Fibroblast of lung (primary cell): ENCODE measurements around the gene CACNA2D3. TPM values are rescaled to one million over a fixed set of nuclear protein-coding genes. Genes with fewer than 3 reads are reported as not detected.

ENCODE experiments used
- DNase-seq, 2 donors: peaks; one replicate each; pipeline versions ENCODE4 v3.0.0 to v3.0.0-alpha.2; 2010; ENCODE audit warnings: low read depth in 2 of 2
- H2AFZ ChIP-seq: 2 replicates; pipeline ENCODE4 v1.5.1; 2012; ENCODE audit warnings: low read length, control low read depth, inconsistent platforms
- H3K27ac ChIP-seq: 2 replicates; pipeline ENCODE4 v1.5.1; 2011; ENCODE audit warnings: low read length, control low read depth; ENCODE audit not compliant: insufficient read depth
- H3K27me3 ChIP-seq: 2 replicates; pipeline ENCODE4 v1.5.1; 2011; ENCODE audit warnings: mild to moderate bottlenecking, low read length; ENCODE audit not compliant: control insufficient read depth, insufficient read depth
- H3K36me3 ChIP-seq: 2 replicates; pipeline ENCODE4 v1.5.1; 2011; ENCODE audit warnings: low read length; ENCODE audit not compliant: control insufficient read depth, insufficient read depth
- H3K4me1 ChIP-seq: 2 replicates; pipeline ENCODE4 v1.5.1; 2011; ENCODE audit warnings: low read length; ENCODE audit not compliant: control insufficient read depth, insufficient read depth; ENCODE audit errors: extremely low read depth
- H3K4me2 ChIP-seq: 2 replicates; pipeline ENCODE4 v1.5.1; 2011; ENCODE audit warnings: low read length, control low read depth; ENCODE audit not compliant: insufficient read depth; ENCODE audit errors: extremely low read depth
- H3K4me3 ChIP-seq, 4 experiments: fragments of 200-600 bp in 1 of 4; sonication (generic) in 1 of 4; replicated peaks in 1 of 4; 2 replicates each; pipeline ENCODE4 v1.5.1; 2011 to 2016; ENCODE audit warnings: low read length in 4 of 4, low read depth in 3 of 4, mild to moderate bottlenecking in 3 of 4, control low read depth in 2 of 4, inconsistent platforms in 1 of 4, mixed read lengths in 1 of 4; ENCODE audit not compliant: insufficient read depth in 1 of 4; ENCODE audit errors: control extremely low read depth in 1 of 4
- H3K79me2 ChIP-seq: 2 replicates; pipeline ENCODE4 v1.5.1; 2012; ENCODE audit warnings: mild to moderate bottlenecking, low read length, inconsistent platforms; ENCODE audit not compliant: control insufficient read depth, insufficient read depth
- H3K9ac ChIP-seq: 2 replicates; pipeline ENCODE4 v1.5.1; 2011; ENCODE audit warnings: mild to moderate bottlenecking, low read length, control low read depth; ENCODE audit not compliant: insufficient read depth
- H3K9me3 ChIP-seq: 2 replicates; pipeline ENCODE4 v1.5.1; 2012; ENCODE audit warnings: low read depth, low read length; ENCODE audit not compliant: control insufficient read depth, insufficient read depth
- H4K20me1 ChIP-seq: 2 replicates; pipeline ENCODE4 v1.5.1; 2011; ENCODE audit warnings: low read length; ENCODE audit not compliant: control insufficient read depth, insufficient read depth; ENCODE audit errors: extremely low read depth
- CTCF ChIP-seq, 2 donors: IDR thresholded peaks in 1 of 2; conservative IDR thresholded peaks in 1 of 2; 1 replicate in 1 of 2; 2 replicates in 1 of 2; pipeline ENCODE4 v1.5.1; 2011 to 2012; ENCODE audit warnings: low read length in 2 of 2, control low read depth in 1 of 2, inconsistent platforms in 1 of 2, low read depth in 1 of 2, mild to moderate bottlenecking in 1 of 2
- EZH2 ChIP-seq: IDR thresholded peaks from 2 replicates; pipeline ENCODE4 v1.5.1; 2012; ENCODE audit warnings: low read length, control low read depth, mild to moderate bottlenecking; ENCODE audit errors: missing control alignments
- polyA plus RNA-seq, 2 donors: library from polyadenylated mRNA; depleted of rRNA in 1 of 2; stranded (reverse) in 1 of 2; unstranded in 1 of 2; fragments of >200 nt; gene quantifications; 2 replicates each; pipeline ENCODE4 v1.2.1, GENCODE V29; 2011 to 2012; ENCODE audit warnings: missing spikeins in 1 of 2
- total RNA-seq: library from RNA; depleted of rRNA; stranded (reverse); fragments of >200 nt; gene quantifications from 2 replicates; pipeline ENCODE4 v1.2.1, GENCODE V29; 2014

Gene CACNA2D3
- total and polyA plus RNA-seq, 2 donors (not counting 1 experiment from before 2014, with no cell fraction given): 1.8 to 11.5 TPM

- H4K20me1 ChIP-seq: no peaks in the 10 kb centered on the region
- no peak overlapping the region for H3K4me2 ChIP-seq
- no peak overlapping the region for H3K9ac ChIP-seq
- H3K79me2 ChIP-seq: no peaks in the 10 kb centered on the region
- H3K4me1 ChIP-seq: no peaks in the 10 kb centered on the region
- H3K36me3 ChIP-seq: no peaks in the 10 kb centered on the region
- no peak overlapping the region for H3K27ac ChIP-seq
- no peak for TF ChIP-seq CTCF (conservative IDR thresholded peaks at IDR 0.05 in 1 of 2, IDR thresholded peaks at IDR 0.05 in 1 of 2; ENCODE audit: low read depth in 1 of 2, low read length in 2 of 2)
- TF ChIP-seq EZH2: no peak
- H3K9me3 ChIP-seq: no peaks in the 10 kb centered on the region
- DNase-seq: no peak
- no peaks in the 10 kb centered on the region for H3K27me3 ChIP-seq
- no peak overlapping the region for H2AFZ ChIP-seq
- no peak overlapping the region for H3K4me3 ChIP-seq
Observed at GRCh38 chr3:54214845-54215244, 92.5 kb downstream of the CACNA2D3 start.

GRCh38 chr3:54215521-54215920, 93.2 kb downstream of the CACNA2D3 start:
- Histone ChIP-seq H3K9me3 (no peaks in the 10 kb centered on the region), H3K9ac (no peak overlapping the region), H3K4me2 (no peak overlapping the region), H3K79me2 (no peaks in the 10 kb centered on the region), H3K4me3 (no peak overlapping the region), H4K20me1 (no peaks in the 10 kb centered on the region), H3K27ac (no peak overlapping the region), H3K36me3 (no peaks in the 10 kb centered on the region), H3K27me3 (no peaks in the 10 kb centered on the region), H2AFZ (no peak overlapping the region), H3K4me1 (no peaks in the 10 kb centered on the region)
- DNase-seq: no peak
- TF ChIP-seq CTCF (conservative IDR thresholded peaks at IDR 0.05 in 1 of 2, IDR thresholded peaks at IDR 0.05 in 1 of 2; ENCODE audit: low read depth in 1 of 2, low read length in 2 of 2) (no peak), EZH2 (no peak)

- Histone ChIP-seq H3K4me3 (no peak overlapping the region), H3K79me2 (no peaks in the 10 kb centered on the region), H4K20me1 (no peaks in the 10 kb centered on the region), H3K27me3 (no peaks in the 10 kb centered on the region), H3K27ac (no peak overlapping the region), H3K9ac (no peak overlapping the region), H2AFZ (no peak overlapping the region), H3K9me3 (no peaks in the 10 kb centered on the region), H3K4me2 (no peak overlapping the region), H3K36me3 (no peaks in the 10 kb centered on the region), H3K4me1 (no peaks in the 10 kb centered on the region)
- no peak for DNase-seq
- TF ChIP-seq CTCF (conservative IDR thresholded peaks at IDR 0.05 in 1 of 2, IDR thresholded peaks at IDR 0.05 in 1 of 2; ENCODE audit: low read depth in 1 of 2, low read length in 2 of 2) (no peak), EZH2 (no peak)
Observed at GRCh38 chr3:54217828-54218227, 95.5 kb downstream of the CACNA2D3 start.
